CD14-positive monocyte (primary cell): Measurements from ENCODE around the gene WNT16. TPM values are rescaled to one million over a fixed set of nuclear protein-coding genes. Genes with fewer than 3 reads are reported as not detected.
"Not testable (repeated sequence)": the region's sequence is repeated elsewhere in the genome, so short reads cannot be mapped to it uniquely, and the experiment has no call there.

Experiments used
- DNase-seq, 3 donors: peaks; one replicate each; pipeline ENCODE4 v3.0.0-alpha.2; 2011 to 2022
- H2AFZ ChIP-seq: 2 replicates; pipeline ENCODE4 v1.6.0; 2012; ENCODE audit warnings: mild to moderate bottlenecking, low read depth, low read length, inconsistent platforms; ENCODE audit not compliant: insufficient read depth, poor library complexity, severe bottlenecking
- H3K27ac ChIP-seq, 2 donors: 1 replicate in 1 of 2; 2 replicates in 1 of 2; pipeline ENCODE4 v1.5.1; 2012 to 2013; ENCODE audit warnings: low read length in 2 of 2, control low read depth in 1 of 2, inconsistent platforms in 1 of 2, low read depth in 1 of 2, mild to moderate bottlenecking in 1 of 2
- H3K27me3 ChIP-seq, 2 donors: one replicate each; pipeline versions ENCODE4 v1.6.0 to v1.6.1; 2011 to 2013; ENCODE audit warnings: low read length in 2 of 2; ENCODE audit not compliant: control insufficient read depth in 2 of 2, insufficient read depth in 2 of 2
- H3K36me3 ChIP-seq, 2 donors: replicated peaks in 1 of 2; 1 replicate in 1 of 2; 2 replicates in 1 of 2; pipeline versions ENCODE4 v1.5.1 to v1.6.1; 2012 to 2013; ENCODE audit warnings: low read length in 2 of 2, control low read depth in 1 of 2, inconsistent platforms in 1 of 2, mild to moderate bottlenecking in 1 of 2; ENCODE audit not compliant: insufficient read depth in 2 of 2, control insufficient read depth in 1 of 2
- H3K4me1 ChIP-seq, 2 donors: 1 replicate in 1 of 2; 2 replicates in 1 of 2; pipeline versions ENCODE4 v1.5.1 to v1.6.1; 2012 to 2013; ENCODE audit warnings: low read length in 2 of 2, control low read depth in 1 of 2, inconsistent platforms in 1 of 2, mild to moderate bottlenecking in 1 of 2, moderate library complexity in 1 of 2; ENCODE audit not compliant: insufficient read depth in 2 of 2, control insufficient read depth in 1 of 2
- H3K4me2 ChIP-seq: replicated peaks from 2 replicates; pipeline ENCODE3; 2012; ENCODE audit warnings: low read length, moderate library complexity, mild to moderate bottlenecking; ENCODE audit not compliant: poor library complexity, severe bottlenecking; ENCODE audit errors: extremely low read depth
- H3K4me3 ChIP-seq, 3 experiments: fragments of 200-600 bp in 1 of 3; sonication (generic) in 1 of 3; replicated peaks in 1 of 3; 1 replicate in 2 of 3; 2 replicates in 1 of 3; pipeline ENCODE4 v1.5.1; 2011 to 2013; ENCODE audit warnings: low read length in 3 of 3, mild to moderate bottlenecking in 3 of 3, control low read depth in 2 of 3, low read depth in 2 of 3, inconsistent platforms in 1 of 3, moderate library complexity in 1 of 3
- H3K79me2 ChIP-seq: 2 replicates; pipeline ENCODE4 v1.6.0; 2012; ENCODE audit warnings: mild to moderate bottlenecking, control low read depth, inconsistent platforms, low read length, moderate library complexity; ENCODE audit not compliant: insufficient read depth
- H3K9ac ChIP-seq: 2 replicates; pipeline ENCODE4 v1.6.0; 2017; ENCODE audit warnings: low read length, mild to moderate bottlenecking; ENCODE audit not compliant: insufficient read depth, poor library complexity, severe bottlenecking
- H3K9me3 ChIP-seq, 2 donors: replicated peaks in 1 of 2; 1 replicate in 1 of 2; 2 replicates in 1 of 2; pipeline versions ENCODE4 v1.5.1 to v1.6.1; 2012 to 2013; ENCODE audit warnings: low read length in 2 of 2, control low read depth in 1 of 2; ENCODE audit not compliant: control insufficient read depth in 1 of 2, insufficient read depth in 1 of 2
- H4K20me1 ChIP-seq: 2 replicates; pipeline ENCODE4 v1.6.0; 2012; ENCODE audit warnings: mild to moderate bottlenecking, low read length, control low read depth, moderate library complexity; ENCODE audit not compliant: insufficient read depth
- H3K27ac Mint-ChIP-seq, 7 donors: one replicate each; pipeline ENCODE4 v1.8.0; 2020; ENCODE audit warnings: mild to moderate bottlenecking in 7 of 7, mixed read lengths in 7 of 7, moderate library complexity in 6 of 7, inconsistent platforms in 2 of 7
- H3K27me3 Mint-ChIP-seq, 3 donors: one replicate each; pipeline ENCODE4 v1.8.0; 2021 to 2022; ENCODE audit warnings: low read depth in 3 of 3, mild to moderate bottlenecking in 3 of 3, mixed read lengths in 3 of 3, moderate library complexity in 3 of 3, inconsistent platforms in 1 of 3
- H3K36me3 Mint-ChIP-seq, 2 donors: one replicate each; pipeline ENCODE4 v1.8.0; 2020; ENCODE audit warnings: mixed read lengths in 2 of 2, inconsistent platforms in 1 of 2, mild to moderate bottlenecking in 1 of 2
- H3K4me1 Mint-ChIP-seq: one replicate; pipeline ENCODE4 v1.8.0; 2020; ENCODE audit warnings: mild to moderate bottlenecking, mixed read lengths
- H3K4me3 Mint-ChIP-seq, 2 donors: one replicate each; pipeline ENCODE4 v1.8.0; 2020; ENCODE audit warnings: mild to moderate bottlenecking in 2 of 2, mixed read lengths in 2 of 2, moderate library complexity in 1 of 2
- H3K9me3 Mint-ChIP-seq, 7 donors: one replicate each; pipeline ENCODE4 v1.8.0; 2020 to 2022; ENCODE audit warnings: mixed read lengths in 7 of 7, mild to moderate bottlenecking in 6 of 7, moderate library complexity in 6 of 7, inconsistent platforms in 2 of 7
- CTCF ChIP-seq: fragments of 200-600 bp; IDR thresholded peaks from one replicate; pipeline ENCODE4 v1.8.0; 2022; ENCODE audit warnings: antibody characterized with exemption, mild to moderate bottlenecking
- WGBS: methylation state at CpG from one replicate; pipeline ENCODE4 v1.1.5; 2013; ENCODE audit warnings: missing lambda C conversion rate; ENCODE audit not compliant: insufficient coverage; 5-methylcytosine and 5-hydroxymethylcytosine counted together
- intact Hi-C, 2 donors: fragments of 100-400 bp; cut with micrococcal nuclease; formaldehyde crosslinking; loops; one replicate each; pipeline versions ENCODE4 v1.15.0 to v1.15.1; 2023
- polyA plus RNA-seq, 3 donors: library from polyadenylated mRNA; depleted of rRNA in 1 of 3; unstranded in 2 of 3; stranded (reverse) in 1 of 3; fragments of 300-500 nt in 2 of 3; fragments of >200 nt in 1 of 3; fragmentation: Illumina TruSeq in 2 of 3; gene quantifications; 1 replicate in 2 of 3; 2 replicates in 1 of 3; pipeline ENCODE4 v1.2.3, GENCODE V29; 2012 to 2021

WNT16 gene
- polyA plus RNA-seq, 3 donors: 0.05 TPM; not detected in 2

GRCh38 chr7:121288894-121289293 lies 39.9 kb upstream of the WNT16 start:
- H3K4me3 Mint-ChIP-seq: no peak overlapping the region

GRCh38 chr7:121289930-121290329 lies 38.9 kb upstream of the WNT16 start:
- H3K4me2 ChIP-seq, H3K4me1 Mint-ChIP-seq, H3K27ac Mint-ChIP-seq, H3K27ac ChIP-seq, H3K4me1 ChIP-seq, H3K79me2 ChIP-seq, H2AFZ ChIP-seq, H3K27me3 ChIP-seq, DNase-seq, H3K36me3 Mint-ChIP-seq, H3K27me3 Mint-ChIP-seq, H3K9ac ChIP-seq, H3K4me3 ChIP-seq, intact Hi-C loops, H3K4me3 Mint-ChIP-seq, H4K20me1 ChIP-seq, H3K36me3 ChIP-seq: not testable (repeated sequence)
- H3K9me3 Mint-ChIP-seq: peaks cover 5 to 25% (median 14%) of the 10 kb centered on the region in 7 donors
- no CpG with 5 or more reads among the region's 5 CpGs for WGBS
- H3K9me3 ChIP-seq: peaks cover 3 to 14% of the 10 kb centered on the region in 2 donors

More at GRCh38 chr7:121288894-121289293, 39.9 kb upstream of the WNT16 start:
- Mint-ChIP-seq H3K27me3 (peaks cover 0 to 2% (median 0%) of the 10 kb centered on the region in 3 donors), H3K9me3 (peaks cover 12 to 35% (median 24%) of the 10 kb centered on the region in 7 donors), H3K27ac (no peak overlapping the region), H3K36me3 (no peaks in the 10 kb centered on the region), H3K4me1 (no peaks in the 10 kb centered on the region)
- H3K27ac ChIP-seq: no peak overlapping the region
- no peaks in the 10 kb centered on the region for H3K4me1 ChIP-seq
- H3K36me3 ChIP-seq: no peaks in the 10 kb centered on the region
- H3K27me3 ChIP-seq: no peaks in the 10 kb centered on the region
- H4K20me1 ChIP-seq: no peaks in the 10 kb centered on the region
- H3K4me3 ChIP-seq: no peak overlapping the region
- no peak overlapping the region for H3K9ac ChIP-seq
- H2AFZ ChIP-seq: no peak overlapping the region
- DNase-seq: no peak
- no peaks in the 10 kb centered on the region for H3K79me2 ChIP-seq
- intact Hi-C loops: no loop called here
- TF ChIP-seq CTCF: no peak
- H3K4me2 ChIP-seq: no peak overlapping the region
- H3K9me3 ChIP-seq: peaks cover 6 to 20% of the 10 kb centered on the region in 2 donors
